Measurements from ENCODE around the gene LMAN1.

- no peak for TF ChIP-seq POU2F2 (IDR thresholded peaks at IDR 0.05; ENCODE audit: low read depth, low read length)
- TF ChIP-seq POLR2A (IDR thresholded peaks at IDR 0.05; ENCODE audit: low read depth, low read length), result no peak
- no peak for TF ChIP-seq TAF1 (IDR thresholded peaks at IDR 0.05; ENCODE audit: low read depth, low read length)
- TF ChIP-seq POLR2AphosphoS5 (IDR thresholded peaks at IDR 0.05; ENCODE audit: low read depth, low read length), result no peak
- no peak for TF ChIP-seq SPI1 (IDR thresholded peaks at IDR 0.05; ENCODE audit: low read depth, low read length)
- TF ChIP-seq PAX5 (IDR thresholded peaks at IDR 0.05; ENCODE audit: insufficient read depth, low read length, severe bottlenecking), result no peak
Measured at GRCh38 chr18:59306640-59307039, 52.4 kb downstream of the LMAN1 start.

Measured in GM12891 (cell line).